Epidermal melanocyte (primary cell): ENCODE data around the gene CDH18.

Source experiments
- DNase-seq: peaks from one replicate; pipeline ENCODE4 v3.0.0; 2011; ENCODE audit warnings: low spot score; ENCODE audit not compliant: insufficient read length

The CDH18 gene

GRCh38 chr5:19615071-19615470 lies 372.9 kb downstream of the CDH18 start:
- no peak for DNase-seq

- no peak for DNase-seq
Observed at GRCh38 chr5:19608444-19609002, 379.5 kb downstream of the CDH18 start.

GRCh38 chr5:19605846-19606407 lies 382.1 kb downstream of the CDH18 start:
- no peak for DNase-seq

- no peak for DNase-seq
Observed at GRCh38 chr5:19584131-19584530, 403.9 kb downstream of the CDH18 start.

- no peak for DNase-seq
Observed at GRCh38 chr5:19577882-19578281, 410.1 kb downstream of the CDH18 start.

- DNase-seq, result no peak
Observed at GRCh38 chr5:19568004-19568403, 420.0 kb downstream of the CDH18 start.

- DNase-seq, result no peak
Observed at GRCh38 chr5:19565466-19565865, 422.5 kb downstream of the CDH18 start.

- DNase-seq, result no peak
Observed at GRCh38 chr5:19564036-19564435, 424.0 kb downstream of the CDH18 start.

- no peak for DNase-seq
Observed at GRCh38 chr5:19555876-19556275, 432.1 kb downstream of the CDH18 start.

GRCh38 chr5:19555436-19555835 lies 432.6 kb downstream of the CDH18 start:
- no peak for DNase-seq

- DNase-seq, result no peak
Observed at GRCh38 chr5:19554524-19554923, 433.5 kb downstream of the CDH18 start.

- DNase-seq, result no peak
Observed at GRCh38 chr5:19547640-19548039, 440.4 kb downstream of the CDH18 start.

- DNase-seq, result no peak
Observed at GRCh38 chr5:19546521-19546920, 441.5 kb downstream of the CDH18 start.

- no peak for DNase-seq
Observed at GRCh38 chr5:19538607-19539006, 449.4 kb downstream of the CDH18 start.

- no peak for DNase-seq
Observed at GRCh38 chr5:19536387-19536786, 451.6 kb downstream of the CDH18 start.

GRCh38 chr5:19534751-19535150 lies 453.2 kb downstream of the CDH18 start:
- no peak for DNase-seq

GRCh38 chr5:19532936-19533335 lies 455.1 kb downstream of the CDH18 start:
- DNase-seq, result no peak

GRCh38 chr5:19531374-19531952 lies 456.5 kb downstream of the CDH18 start:
- DNase-seq, result no peak

GRCh38 chr5:19519448-19519847 lies 468.6 kb downstream of the CDH18 start:
- DNase-seq, result no peak

- DNase-seq, result no peak
Observed at GRCh38 chr5:19498852-19499251, 489.1 kb downstream of the CDH18 start.

GRCh38 chr5:19497229-19497815 lies 490.7 kb downstream of the CDH18 start:
- no peak for DNase-seq

- no peak for DNase-seq
Observed at GRCh38 chr5:19496056-19496455, 491.9 kb downstream of the CDH18 start.

GRCh38 chr5:19492861-19493260 lies 495.1 kb downstream of the CDH18 start:
- no peak for DNase-seq
